NB4 (cell line): ENCODE data around the gene POU2F1.

Experiments
- MYC ChIP-seq: IDR thresholded peaks from 2 replicates; pipeline ENCODE4 v1.6.1; 2011; ENCODE audit warnings: low read depth, low read length
- POLR2A ChIP-seq: IDR thresholded peaks from 2 replicates; pipeline ENCODE4 v1.6.1; 2011; ENCODE audit warnings: mild to moderate bottlenecking; ENCODE audit not compliant: insufficient read length; ENCODE audit errors: extremely low read depth
- TF ChIP-seq, protein P1 (sequence below): IDR thresholded peaks from one replicate; pipeline ENCODE4 v1.5.1; 2012; ENCODE audit warnings: low read depth, low read length
- TF ChIP-seq, protein P2 (sequence below): IDR thresholded peaks from 2 replicates; pipeline ENCODE4 v1.6.1; 2011; ENCODE audit warnings: low read depth, low read length

DNA sequence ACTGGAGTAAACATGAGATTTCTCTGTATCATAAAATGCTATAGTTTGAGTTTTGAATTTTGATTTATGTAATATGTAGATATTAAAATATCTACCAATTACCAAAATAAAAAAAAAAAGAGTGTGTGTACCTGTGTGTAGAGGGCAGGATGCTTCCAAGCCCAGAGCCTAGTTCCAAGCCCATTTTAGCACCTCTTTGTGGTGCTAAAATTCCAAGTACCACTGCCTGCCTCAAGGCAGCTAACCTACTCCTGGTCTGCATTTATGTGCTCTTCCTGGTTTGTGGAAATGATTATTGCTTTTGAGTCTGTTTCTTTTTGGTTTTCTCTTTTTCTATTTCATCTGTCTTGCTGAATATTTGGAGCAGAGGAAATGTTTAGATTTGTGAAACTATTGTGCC is 8.7 kb upstream of the POU2F1 start:
- TF ChIP-seq POLR2A: no peak
- TF ChIP-seq, protein P1, sequence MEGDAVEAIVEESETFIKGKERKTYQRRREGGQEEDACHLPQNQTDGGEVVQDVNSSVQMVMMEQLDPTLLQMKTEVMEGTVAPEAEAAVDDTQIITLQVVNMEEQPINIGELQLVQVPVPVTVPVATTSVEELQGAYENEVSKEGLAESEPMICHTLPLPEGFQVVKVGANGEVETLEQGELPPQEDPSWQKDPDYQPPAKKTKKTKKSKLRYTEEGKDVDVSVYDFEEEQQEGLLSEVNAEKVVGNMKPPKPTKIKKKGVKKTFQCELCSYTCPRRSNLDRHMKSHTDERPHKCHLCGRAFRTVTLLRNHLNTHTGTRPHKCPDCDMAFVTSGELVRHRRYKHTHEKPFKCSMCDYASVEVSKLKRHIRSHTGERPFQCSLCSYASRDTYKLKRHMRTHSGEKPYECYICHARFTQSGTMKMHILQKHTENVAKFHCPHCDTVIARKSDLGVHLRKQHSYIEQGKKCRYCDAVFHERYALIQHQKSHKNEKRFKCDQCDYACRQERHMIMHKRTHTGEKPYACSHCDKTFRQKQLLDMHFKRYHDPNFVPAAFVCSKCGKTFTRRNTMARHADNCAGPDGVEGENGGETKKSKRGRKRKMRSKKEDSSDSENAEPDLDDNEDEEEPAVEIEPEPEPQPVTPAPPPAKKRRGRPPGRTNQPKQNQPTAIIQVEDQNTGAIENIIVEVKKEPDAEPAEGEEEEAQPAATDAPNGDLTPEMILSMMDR: no peak
- TF ChIP-seq, protein P2, sequence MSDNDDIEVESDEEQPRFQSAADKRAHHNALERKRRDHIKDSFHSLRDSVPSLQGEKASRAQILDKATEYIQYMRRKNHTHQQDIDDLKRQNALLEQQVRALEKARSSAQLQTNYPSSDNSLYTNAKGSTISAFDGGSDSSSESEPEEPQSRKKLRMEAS: no peak
- no peak for TF ChIP-seq MYC
